ENCODE measurements around the gene STX1B. TPM values are rescaled to one million over a fixed set of nuclear protein-coding genes. Genes with fewer than 3 reads are reported as not detected.

The STX1B gene
- polyA plus RNA-seq, 1 experiment: 1.5 TPM

GRCh38 chr16:30985401-30986128 is 24.9 kb downstream of the STX1B start:
- Histone ChIP-seq H3K4me3 (ENCODE audit: low read depth, low read length) (peak overlapping the region; percentile 44), H3K36me3 (ENCODE audit: control insufficient read depth, insufficient read depth, low read length) (peaks cover 17% of the 10 kb centered on the region), H3K27me3 (ENCODE audit: control insufficient read depth, insufficient read depth, low read length) (no peaks in the 10 kb centered on the region)
- no peak for DNase-seq (ENCODE audit: low read depth)
- TF ChIP-seq CTCF (IDR thresholded peaks at IDR 0.05; ENCODE audit: insufficient read depth, low read depth, low read length): 0 out of 2 replicates have a peak, but pooled peaks have one; percentile 13
- POLR2A ChIA-PET: interaction anchor here (1.0 kb wide), 1 partner anchor 156 kb away, joined by 4 read pairs; no protein-coding TSS in a partner anchor
- CTCF ChIA-PET: interaction anchor here (0.8 to 5.0 kb wide), 29 partner anchors 8 to 888 kb away, joined by 3 to 54 read pairs (median 4); partner anchors contain the start of genes KAT8, VKORC1, ZNF267 and ZNF646

- ChIA-PET POLR2A (interaction anchor here (0.6 to 1.0 kb wide), 2 partner anchors 90 to 157 kb away, joined by 3 to 4 read pairs; partner anchors contain the start of gene ZNF646), CTCF (interaction anchor here (0.6 to 5.0 kb wide), 35 partner anchors 9 to 889 kb away, joined by 3 to 54 read pairs (median 4); partner anchors contain the start of genes VKORC1, ZNF267, ZNF646 and ZNF668)
- Histone ChIP-seq H3K4me3 (ENCODE audit: low read depth, low read length) (peak within 1 kb of the TSS; percentile 44), H3K27me3 (ENCODE audit: control insufficient read depth, insufficient read depth, low read length) (no peaks in the 10 kb centered on the region), H3K36me3 (ENCODE audit: control insufficient read depth, insufficient read depth, low read length) (peaks cover 22% of the 10 kb centered on the region)
- TF ChIP-seq CTCF (IDR thresholded peaks at IDR 0.05; ENCODE audit: insufficient read depth, low read depth, low read length): peak; percentile 97
- DNase-seq (ENCODE audit: low read depth): no peak
These were observed 25.6 kb downstream of the STX1B start, which contains the start of gene HSD3B7 for GRCh38 chr16:30984669-30985400. HSD3B7 (plus strand) TSS chr16:30985207; CDS start chr16:30985659, 452 bp downstream.

GRCh38 chr16:30983898-30984610 is 26.4 kb downstream of the STX1B start:
- DNase-seq (ENCODE audit: low read depth): no peak
- no peak overlapping the region for H3K4me3 ChIP-seq (ENCODE audit: low read depth, low read length)
- CTCF ChIA-PET: interaction anchor here (0.6 to 5.0 kb wide), 31 partner anchors 9 to 890 kb away, joined by 3 to 54 read pairs (median 4); partner anchors contain the start of genes VKORC1, ZNF267, ZNF646 and ZNF668
- POLR2A ChIA-PET: interaction anchor here (0.6 to 1.0 kb wide), 2 partner anchors 90 to 158 kb away, joined by 3 to 4 read pairs; partner anchors contain the start of gene ZNF646
- H3K27me3 ChIP-seq (ENCODE audit: control insufficient read depth, insufficient read depth, low read length): no peaks in the 10 kb centered on the region
- TF ChIP-seq CTCF (IDR thresholded peaks at IDR 0.05; ENCODE audit: insufficient read depth, low read depth, low read length): no peak
- peaks cover 26% of the 10 kb centered on the region for H3K36me3 ChIP-seq (ENCODE audit: control insufficient read depth, insufficient read depth, low read length)

GRCh38 chr16:30983289-30983889 is 27.0 kb downstream of the STX1B start:
- TF ChIP-seq CTCF (IDR thresholded peaks at IDR 0.05; ENCODE audit: insufficient read depth, low read depth, low read length): no peak
- no peak for DNase-seq (ENCODE audit: low read depth)
- no peak overlapping the region for H3K4me3 ChIP-seq (ENCODE audit: low read depth, low read length)
- no peaks in the 10 kb centered on the region for H3K27me3 ChIP-seq (ENCODE audit: control insufficient read depth, insufficient read depth, low read length)
- H3K36me3 ChIP-seq (ENCODE audit: control insufficient read depth, insufficient read depth, low read length): peaks cover 28% of the 10 kb centered on the region
- POLR2A ChIA-PET: no interaction called here
- CTCF ChIA-PET: interaction anchor here (0.6 to 5.0 kb wide), 12 partner anchors 8 to 477 kb away, joined by 3 to 54 read pairs (median 4); partner anchors contain the start of genes VKORC1 and ZNF843
